PC-9 (cell line): ENCODE results near the gene UTP11. TPM values are rescaled to one million over a fixed set of nuclear protein-coding genes. Genes with fewer than 3 reads are reported as not detected.
"Not testable (repeated sequence)": the region's sequence is repeated elsewhere in the genome, so short reads cannot be mapped to it uniquely, and the experiment has no call there.

Experiments used
- Bru-seq: library from RNA; stranded (reverse); fragments of 400-500 nt; gene quantifications from one replicate; lab custom pipeline; 2021; lab: Mats Ljungman, UMichigan
- BruChase-seq, 2 experiments: library from RNA; stranded (reverse); fragments of 400-500 nt; gene quantifications; one replicate each; lab custom pipeline; 2021; lab: Mats Ljungman, UMichigan
- BruUV-seq: library from RNA; stranded (reverse); fragments of 400-500 nt; replicated peaks from 2 replicates; lab custom pipeline; 2021; lab: Mats Ljungman, UMichigan
- CTCF ChIA-PET: fragments of 300-600 bp; sonication (Branson Sonifier 250); formaldehyde crosslinking; loops from one replicate; lab custom pipeline; 2022; ENCODE audit warnings: antibody characterized with exemption; lab: Charles Lee
- POLR2A ChIA-PET: fragments of 300-600 bp; sonication (Branson Sonifier 250); formaldehyde crosslinking; loops from one replicate; lab custom pipeline; 2022; ENCODE audit warnings: antibody characterized with exemption; ENCODE audit not compliant: unreplicated experiment; lab: Charles Lee
- DNase-seq, 2 experiments: peaks; one replicate each; pipeline versions ENCODE4 v3.0.0 to v3.0.0-alpha.2; 2015 to 2022; ENCODE audit warnings: mixed read lengths in 1 of 2
- H2AFZ ChIP-seq: fragments of 200-600 bp; sonication (generic); 2 replicates; pipeline ENCODE4 v1.8.1; 2017; ENCODE audit warnings: antibody characterized with exemption
- H3F3A ChIP-seq: fragments of 200-600 bp; sonication (generic); 2 replicates; pipeline ENCODE4 v1.8.1; 2017; ENCODE audit warnings: antibody characterized with exemption, mild to moderate bottlenecking, low read depth; ENCODE audit not compliant: insufficient read depth
- H3K27ac ChIP-seq: fragments of 200-600 bp; sonication (generic); 2 replicates; pipeline ENCODE4 v1.6.1; 2016; ENCODE audit warnings: mixed run types
- H3K27me3 ChIP-seq: fragments of 200-600 bp; sonication (generic); 2 replicates; pipeline ENCODE4 v1.6.1; 2016; ENCODE audit warnings: low read depth, mixed run types; ENCODE audit not compliant: insufficient read depth
- H3K36me3 ChIP-seq: fragments of 200-600 bp; sonication (generic); 2 replicates; pipeline ENCODE4 v1.6.1; 2016; ENCODE audit warnings: low read depth, mixed run types
- H3K4me1 ChIP-seq: fragments of 200-600 bp; sonication (generic); replicated peaks from 2 replicates; pipeline ENCODE4 v1.6.1; 2016; ENCODE audit warnings: mixed run types; ENCODE audit not compliant: insufficient read depth
- H3K4me2 ChIP-seq: fragments of 200-600 bp; sonication (generic); 2 replicates; pipeline ENCODE4 v1.6.1; 2017; ENCODE audit warnings: mixed run types
- H3K4me3 ChIP-seq: fragments of 200-600 bp; sonication (generic); 2 replicates; pipeline ENCODE4 v1.6.1; 2016; ENCODE audit warnings: mixed run types
- H3K79me2 ChIP-seq: fragments of 200-600 bp; sonication (generic); 2 replicates; pipeline ENCODE4 v1.6.1; 2017; ENCODE audit warnings: low read depth, mixed run types
- H3K9me2 ChIP-seq: fragments of 200-600 bp; sonication (generic); 2 replicates; pipeline ENCODE4 v1.8.1; 2017; ENCODE audit warnings: mild to moderate bottlenecking; ENCODE audit not compliant: insufficient read depth
- H3K9me3 ChIP-seq: fragments of 200-600 bp; sonication (generic); 2 replicates; pipeline ENCODE4 v1.8.1; 2016; ENCODE audit warnings: low read depth; ENCODE audit not compliant: insufficient read depth
- H4K20me1 ChIP-seq: fragments of 200-600 bp; sonication (generic); 2 replicates; pipeline ENCODE4 v1.8.1; 2017; ENCODE audit not compliant: insufficient read depth
- CTCF ChIP-seq: fragments of 200-600 bp; sonication (generic); conservative IDR thresholded peaks from 2 replicates; pipeline ENCODE4 v1.6.1; 2017; ENCODE audit warnings: mixed run types, antibody characterized with exemption, mild to moderate bottlenecking, moderate library complexity
- EZH2 ChIP-seq: fragments of 200-600 bp; sonication (generic); IDR thresholded peaks from 2 replicates; pipeline ENCODE4 v1.8.0; 2017; ENCODE audit warnings: antibody characterized with exemption, low read depth
- intact Hi-C: fragments of 100-400 bp; cut with micrococcal nuclease; formaldehyde crosslinking; loops from one replicate; pipeline ENCODE4 v1.10.0; 2022; ENCODE audit not compliant: unreplicated experiment
- long read RNA-seq: library from polyadenylated mRNA; stranded (forward); transcript quantifications from one replicate; pipeline ENCODE4 v2.0.0, GENCODE V29; 2022
- total RNA-seq: library from RNA; stranded (reverse); gene quantifications from 2 replicates; pipeline ENCODE4 v1.2.3, GENCODE V29; 2021

Gene UTP11, protein sequence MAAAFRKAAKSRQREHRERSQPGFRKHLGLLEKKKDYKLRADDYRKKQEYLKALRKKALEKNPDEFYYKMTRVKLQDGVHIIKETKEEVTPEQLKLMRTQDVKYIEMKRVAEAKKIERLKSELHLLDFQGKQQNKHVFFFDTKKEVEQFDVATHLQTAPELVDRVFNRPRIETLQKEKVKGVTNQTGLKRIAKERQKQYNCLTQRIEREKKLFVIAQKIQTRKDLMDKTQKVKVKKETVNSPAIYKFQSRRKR
- 21.8 and 36.4 TPM in 2 replicates for total RNA-seq
- Bru-seq, nascent RNA = percentile 94 among the genes with signal in this experiment
- BruChase-seq, experiment 1, labeled RNA remaining after a 2-hour chase = percentile 92 among the genes with signal in this experiment
- percentile 96 among the genes with signal in this experiment for BruChase-seq, experiment 2, labeled RNA remaining after a 6-hour chase
- long read RNA-seq, transcript UTP11-201 (8 exons, 2,019 nt) = major isoform, 135 of 141 reads
- long read RNA-seq, partial matches to known transcripts = 2 of 141 reads
- long read RNA-seq, other reads (novel, unspliced or antisense) = 4 of 141 reads

DNA sequence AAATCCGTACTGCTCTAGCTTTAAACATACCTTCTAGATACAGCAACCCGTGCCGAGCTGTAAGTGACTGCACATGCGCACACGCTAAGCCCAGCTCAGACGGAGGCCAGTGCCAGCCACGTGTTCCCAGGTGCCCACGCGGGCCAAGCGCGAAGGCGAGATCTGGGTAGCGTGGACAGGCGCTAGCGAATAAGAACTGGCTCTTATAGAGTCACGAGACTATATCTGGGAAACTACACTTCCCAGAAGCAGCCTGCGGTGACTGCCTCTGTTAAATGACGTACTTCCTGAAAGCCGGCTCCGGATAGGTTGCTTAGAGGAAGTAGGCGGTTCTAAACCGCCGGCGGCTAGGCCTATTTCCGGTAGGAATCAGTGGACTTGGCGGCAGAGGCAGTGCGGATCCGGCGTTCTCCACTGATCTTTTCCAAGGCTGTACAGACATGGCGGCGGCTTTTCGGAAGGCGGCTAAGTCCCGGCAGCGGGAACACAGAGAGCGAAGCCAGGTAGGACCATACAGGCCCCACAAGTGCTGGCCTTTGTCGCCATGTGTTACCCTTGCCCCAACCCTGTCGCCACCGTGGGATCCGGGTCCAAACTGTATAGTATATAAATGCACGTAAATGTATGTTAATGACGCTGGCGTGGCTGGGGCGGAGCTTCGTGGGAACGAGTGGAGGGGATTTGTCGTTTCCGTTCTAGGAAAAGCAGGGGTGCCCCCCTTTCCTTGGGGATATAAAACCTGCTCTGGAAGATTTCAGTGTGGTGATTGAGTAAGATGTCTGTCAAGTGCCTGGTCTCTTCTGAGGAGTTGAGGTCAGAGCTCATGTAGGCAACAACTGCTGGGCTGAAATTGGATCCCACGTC, at the start of gene UTP11:
Gene UTP11 (plus strand): TSS at position 372 of the 864 bp plus-strand sequence. CDS start 69 bp downstream, at position 441.
- Histone ChIP-seq H3K4me3 (peak within 1 kb of the TSS; percentile 69), H3K4me1 (peaks cover 15% of the 10 kb centered on the region), H3K27ac (peak within 1 kb of the TSS; percentile 73), H3K36me3 (peaks cover 15% of the 10 kb centered on the region; the same call in 1 of the 2 replicates), H4K20me1 (0 out of 2 replicates have a peak, but pooled peaks cover 5% of the 10 kb centered on the region), H3K9me3 (no peaks in the 10 kb centered on the region), H3K9me2 (no peaks in the 10 kb centered on the region), H3K79me2 (peaks cover 42% of the 10 kb centered on the region), H3F3A (0 out of 2 replicates have a peak, but pooled peaks cover 6% of the 10 kb centered on the region), H3K27me3 (no peaks in the 10 kb centered on the region), H2AFZ (peak within 1 kb of the TSS; percentile 88), H3K4me2 (peak within 1 kb of the TSS; percentile 93)
- TF ChIP-seq EZH2 = no peak
- no peak for TF ChIP-seq CTCF
- BruUV-seq = TSS peak; percentile 55
- intact Hi-C loops = loop anchor here (1.0 to 2.0 kb wide), 2 partner anchors 22 to 320 kb away; partner anchors contain the start of genes CDCA8 and SF3A3
- CTCF ChIA-PET = interaction anchor here (0.6 to 0.7 kb wide), 3 partner anchors 250 to 1496 kb away, joined by 3 to 9 read pairs (median 5); no protein-coding TSS in a partner anchor
- POLR2A ChIA-PET = interaction anchor here (0.5 to 0.7 kb wide), 2 partner anchors 204 to 1336 kb away, joined by 3 to 9 read pairs; no protein-coding TSS in a partner anchor
- DNase-seq = peak; percentile 95 to 98

DNA sequence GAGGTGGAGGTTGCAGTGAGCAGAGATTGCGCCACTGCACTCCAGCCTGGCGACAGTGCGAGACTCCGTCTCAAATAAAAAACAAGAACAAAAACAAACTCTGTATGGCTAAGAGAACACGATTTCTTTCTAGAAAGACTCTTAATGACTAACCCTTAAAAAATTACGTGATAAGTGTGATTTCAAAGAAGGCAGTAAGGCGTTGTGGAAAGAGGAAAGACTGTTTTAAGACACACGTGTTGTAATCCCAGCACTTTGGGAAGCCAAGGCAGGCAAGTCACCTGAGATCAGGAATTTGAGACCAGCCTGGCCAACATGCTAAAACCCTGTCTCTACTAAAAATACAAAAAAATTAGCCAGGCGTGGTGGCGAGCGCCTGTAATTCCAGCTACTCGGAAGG, 48.4 kb upstream of the UTP11 start:
- H4K20me1 ChIP-seq, CTCF ChIA-PET, H3K79me2 ChIP-seq, H3K4me1 ChIP-seq, H3K27me3 ChIP-seq, DNase-seq, H3K4me2 ChIP-seq, H3K4me3 ChIP-seq, H3F3A ChIP-seq, H3K9me2 ChIP-seq, intact Hi-C loops, BruUV-seq, H2AFZ ChIP-seq, H3K9me3 ChIP-seq, H3K27ac ChIP-seq: not testable (repeated sequence)
- peaks cover 28% of the 10 kb centered on the region for H3K36me3 ChIP-seq
- POLR2A ChIA-PET = interaction anchor here (0.7 kb wide), 1 partner anchor 11 kb away, joined by 12 read pairs; no protein-coding TSS in a partner anchor

- Histone ChIP-seq H4K20me1 (no peaks in the 10 kb centered on the region), H3K9me2 (no peaks in the 10 kb centered on the region), H3K27me3 (no peaks in the 10 kb centered on the region), H3F3A (no peaks in the 10 kb centered on the region; the same call in 1 of the 2 replicates), H3K4me3 (no peak overlapping the region), H3K9me3 (no peaks in the 10 kb centered on the region), H3K36me3 (peaks cover 31% of the 10 kb centered on the region), H2AFZ (no peak overlapping the region), H3K4me2 (no peak overlapping the region), H3K27ac (no peak overlapping the region), H3K79me2 (no peaks in the 10 kb centered on the region), H3K4me1 (no peaks in the 10 kb centered on the region)
- no TSS peak for BruUV-seq
- ChIA-PET POLR2A (no interaction called here), CTCF (no interaction called here)
- intact Hi-C loops = no loop called here
- no peak for DNase-seq
- TF ChIP-seq EZH2 (no peak), CTCF (no peak)
These were observed 47.2 kb upstream of the UTP11 start for GRCh38 chr1:37965301-37965700.

DNA sequence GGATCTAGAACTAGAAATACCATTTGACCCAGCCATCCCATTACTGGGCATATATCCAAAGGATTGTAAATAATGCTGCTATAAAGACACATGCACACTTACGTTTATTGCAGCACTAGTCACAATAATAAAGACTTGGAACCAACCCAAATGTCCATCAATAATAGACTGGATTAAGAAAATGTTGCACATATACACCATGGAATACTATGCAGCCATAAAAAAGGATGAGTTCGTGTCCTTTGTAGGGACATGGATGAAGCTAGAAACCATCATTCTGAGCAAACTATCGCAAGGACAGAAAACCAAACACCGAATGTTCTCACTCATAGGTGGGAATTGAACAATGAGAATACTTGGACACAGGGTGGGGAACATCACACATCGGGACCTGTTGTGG, 38.9 kb upstream of the UTP11 start:
- DNase-seq, H2AFZ ChIP-seq, H3K9me3 ChIP-seq, CTCF ChIA-PET, H3K4me3 ChIP-seq, H3K79me2 ChIP-seq, H3K4me1 ChIP-seq, H3K9me2 ChIP-seq, BruUV-seq, H3K27ac ChIP-seq, H3K4me2 ChIP-seq, intact Hi-C loops, POLR2A ChIA-PET, H3K27me3 ChIP-seq: not testable (repeated sequence)
- peaks cover 14% of the 10 kb centered on the region; the same call in 1 of the 2 replicates for H3F3A ChIP-seq
- peaks cover 41% of the 10 kb centered on the region for H3K36me3 ChIP-seq
- peaks cover 19% of the 10 kb centered on the region for H4K20me1 ChIP-seq
